NT2/D1 (cell line): Measurements from ENCODE around the gene ELN.

ENCODE experiments used
- SUZ12 ChIP-seq: IDR thresholded peaks from 2 replicates; pipeline ENCODE4 v1.6.1; 2011; ENCODE audit not compliant: insufficient read length, insufficient read depth; ENCODE audit errors: extremely low read depth
- YY1 ChIP-seq: IDR thresholded peaks from 2 replicates; pipeline ENCODE4 v1.6.1; 2011; ENCODE audit not compliant: insufficient read length, insufficient read depth

- TF ChIP-seq YY1, result no peak
- no peak for TF ChIP-seq SUZ12
Observed at GRCh38 chr7:74082770-74083116, 54.8 kb downstream of the ELN start.
